Esophagus muscularis mucosa (tissue), 4 donors: ENCODE data around the gene GABRP. TPM values are rescaled to one million over a fixed set of nuclear protein-coding genes. Genes with fewer than 3 reads are reported as not detected.

Experiments
- DNase-seq: peaks from one replicate; pipeline ENCODE4 v3.0.0-alpha.2; 2017; ENCODE audit errors: extremely low spot score
- H3K27ac ChIP-seq, 4 donors: fragments of 200-600 bp; sonication (generic); replicated peaks in 1 of 4; 1 replicate in 3 of 4; 2 replicates in 1 of 4; pipeline ENCODE4 v1.5.1; 2016 to 2019; ENCODE audit warnings: mild to moderate bottlenecking in 1 of 4
- H3K27me3 ChIP-seq, 4 donors: fragments of 200-600 bp; sonication (generic); one replicate each; pipeline versions ENCODE4 v1.5.1 to v1.6.0; 2016 to 2019
- H3K36me3 ChIP-seq, 4 donors: fragments of 200-600 bp; sonication (generic); one replicate each; pipeline ENCODE4 v1.5.1; 2016 to 2019
- H3K4me1 ChIP-seq, 4 donors: fragments of 200-600 bp; sonication (generic); one replicate each; pipeline ENCODE4 v1.5.1; 2016 to 2019
- H3K4me3 ChIP-seq, 4 donors: fragments of 200-600 bp; sonication (generic); 1 replicate in 2 of 4; 2 replicates in 2 of 4; pipeline ENCODE4 v1.5.1; 2016 to 2019; ENCODE audit warnings: mild to moderate bottlenecking in 4 of 4, moderate library complexity in 1 of 4
- H3K9me3 ChIP-seq, 4 donors: fragments of 200-600 bp; sonication (generic); 1 replicate in 3 of 4; 2 replicates in 1 of 4; pipeline ENCODE4 v1.5.1; 2016 to 2019
- EP300 ChIP-seq: sonication (generic); formaldehyde crosslinking; IDR thresholded peaks from one replicate; pipeline ENCODE4 v1.6.1; 2017; ENCODE audit warnings: antibody characterized with exemption
- POLR2A ChIP-seq: fragments of 450-650 bp; IDR thresholded peaks from one replicate; pipeline ENCODE4 v1.6.1; 2017; ENCODE audit warnings: antibody characterized with exemption, moderate library complexity, mild to moderate bottlenecking, low read depth
- POLR2AphosphoS5 ChIP-seq, 2 donors: sonication (generic); formaldehyde crosslinking; IDR thresholded peaks; one replicate each; pipeline ENCODE4 v1.6.1; 2017; ENCODE audit warnings: antibody characterized with exemption in 2 of 2
- WGBS: methylation state at CpG from one replicate; pipeline ENCODE4 v1.1.5; 2018; 5-methylcytosine and 5-hydroxymethylcytosine counted together
- intact Hi-C: fragments of 100-400 bp; cut with DNase I; formaldehyde crosslinking; loops from one replicate; pipeline ENCODE4 v1.15.1; 2023
- total RNA-seq, 4 donors: library from RNA; depleted of rRNA; stranded (reverse); fragments of >200 nt; gene quantifications; one replicate each; pipeline versions ENCODE4 v1.1.0 to v1.2.1, GENCODE V29; 2016
- TF ChIP-seq, protein P1 (sequence below), 3 experiments: fragments of 200-600 bp in 2 of 3; fragments of 450-650 bp in 1 of 3; sonication (generic) in 2 of 3; IDR thresholded peaks; one replicate each; pipeline ENCODE4 v1.5.1; 2017 to 2019; ENCODE audit warnings: antibody characterized with exemption in 3 of 3, mild to moderate bottlenecking in 2 of 3, moderate library complexity in 1 of 3

Gene GABRP
- total RNA-seq, 4 donors from 2014 or later, result 0.42 TPM; not detected in 3

DNA sequence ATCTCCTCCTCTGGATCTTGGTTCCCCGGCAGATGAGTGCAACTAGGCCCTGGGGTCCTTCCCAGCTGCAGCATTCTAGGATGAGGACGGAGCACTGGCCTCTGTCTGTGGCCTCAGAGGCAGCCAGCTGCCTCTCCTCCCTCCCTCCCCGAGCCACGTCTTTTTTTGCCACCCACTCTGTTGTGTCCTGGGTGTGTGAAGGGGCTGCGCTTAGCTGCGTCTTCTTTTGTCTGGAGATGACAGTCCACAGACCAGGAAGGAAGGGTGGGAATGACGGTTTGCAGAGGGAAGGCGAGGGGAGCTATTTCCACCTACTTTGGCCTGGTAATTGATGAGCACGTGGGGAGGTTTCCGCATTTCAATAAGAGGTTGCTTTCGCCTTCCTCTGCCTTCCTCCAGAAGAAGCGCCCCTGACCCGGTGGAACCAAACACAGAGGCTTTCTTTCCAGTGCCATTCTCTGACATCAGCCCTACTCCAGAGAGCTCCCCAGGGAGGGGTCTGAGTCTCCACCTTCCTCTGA, 34.5 kb upstream of the GABRP start:
- TF ChIP-seq EP300 (no peak), POLR2AphosphoS5 (IDR thresholded peaks at IDR 0.05) (no peak)
- TF ChIP-seq, protein P1, sequence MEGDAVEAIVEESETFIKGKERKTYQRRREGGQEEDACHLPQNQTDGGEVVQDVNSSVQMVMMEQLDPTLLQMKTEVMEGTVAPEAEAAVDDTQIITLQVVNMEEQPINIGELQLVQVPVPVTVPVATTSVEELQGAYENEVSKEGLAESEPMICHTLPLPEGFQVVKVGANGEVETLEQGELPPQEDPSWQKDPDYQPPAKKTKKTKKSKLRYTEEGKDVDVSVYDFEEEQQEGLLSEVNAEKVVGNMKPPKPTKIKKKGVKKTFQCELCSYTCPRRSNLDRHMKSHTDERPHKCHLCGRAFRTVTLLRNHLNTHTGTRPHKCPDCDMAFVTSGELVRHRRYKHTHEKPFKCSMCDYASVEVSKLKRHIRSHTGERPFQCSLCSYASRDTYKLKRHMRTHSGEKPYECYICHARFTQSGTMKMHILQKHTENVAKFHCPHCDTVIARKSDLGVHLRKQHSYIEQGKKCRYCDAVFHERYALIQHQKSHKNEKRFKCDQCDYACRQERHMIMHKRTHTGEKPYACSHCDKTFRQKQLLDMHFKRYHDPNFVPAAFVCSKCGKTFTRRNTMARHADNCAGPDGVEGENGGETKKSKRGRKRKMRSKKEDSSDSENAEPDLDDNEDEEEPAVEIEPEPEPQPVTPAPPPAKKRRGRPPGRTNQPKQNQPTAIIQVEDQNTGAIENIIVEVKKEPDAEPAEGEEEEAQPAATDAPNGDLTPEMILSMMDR (IDR thresholded peaks at IDR 0.05), result no peak
- Histone ChIP-seq H3K4me3 (no peak overlapping the region), H3K27ac (no peak overlapping the region), H3K36me3 (no peaks in the 10 kb centered on the region), H3K27me3 (peaks cover 0 to 47% (median 0%) of the 10 kb centered on the region in 4 donors), H3K4me1 (peaks cover 31 to 58% (median 37%) of the 10 kb centered on the region in 4 donors), H3K9me3 (no peaks in the 10 kb centered on the region)
- intact Hi-C loops, result loop anchor here (10.0 kb wide), 1 partner anchor 596 kb away; no protein-coding TSS in a partner anchor
- 65% methylated on average over 12 of the region's 13 CpGs for WGBS
- peak; percentile 70 for DNase-seq

DNA sequence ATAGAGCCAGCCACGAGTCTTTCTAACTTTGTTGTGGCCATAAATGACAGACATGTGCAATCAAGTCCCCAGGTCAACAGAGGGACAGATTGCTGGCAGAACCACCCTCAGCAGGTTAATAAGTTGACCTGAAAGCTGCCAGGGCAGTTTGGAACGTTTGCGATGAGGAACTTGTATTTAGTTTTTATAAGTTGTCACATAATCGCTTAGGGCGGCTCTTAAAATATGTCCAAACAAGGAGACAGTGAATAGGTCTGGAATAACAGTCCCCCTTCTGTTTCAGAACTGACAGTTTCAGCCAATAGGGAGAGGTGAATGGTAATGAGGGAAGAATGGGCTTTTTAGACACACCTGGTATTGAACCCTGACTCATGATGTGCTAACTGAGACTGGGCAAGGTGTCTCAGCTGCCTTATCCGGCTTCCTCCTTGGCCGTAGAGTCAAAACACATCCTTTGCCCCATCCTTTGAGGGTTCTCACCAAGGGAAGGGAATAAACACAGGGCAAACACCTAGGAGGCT, 33.6 kb upstream of the GABRP start:
- intact Hi-C loops, result loop anchor here (10.0 kb wide), 1 partner anchor 595 kb away; no protein-coding TSS in a partner anchor
- WGBS, result 88% methylated on average over 7 of the region's 7 CpGs
- TF ChIP-seq POLR2AphosphoS5 (IDR thresholded peaks at IDR 0.05), result no peak
- no peak for TF ChIP-seq EP300
- no peak for TF ChIP-seq POLR2A
- TF ChIP-seq, protein P1 (IDR thresholded peaks at IDR 0.05), result no peak

DNA sequence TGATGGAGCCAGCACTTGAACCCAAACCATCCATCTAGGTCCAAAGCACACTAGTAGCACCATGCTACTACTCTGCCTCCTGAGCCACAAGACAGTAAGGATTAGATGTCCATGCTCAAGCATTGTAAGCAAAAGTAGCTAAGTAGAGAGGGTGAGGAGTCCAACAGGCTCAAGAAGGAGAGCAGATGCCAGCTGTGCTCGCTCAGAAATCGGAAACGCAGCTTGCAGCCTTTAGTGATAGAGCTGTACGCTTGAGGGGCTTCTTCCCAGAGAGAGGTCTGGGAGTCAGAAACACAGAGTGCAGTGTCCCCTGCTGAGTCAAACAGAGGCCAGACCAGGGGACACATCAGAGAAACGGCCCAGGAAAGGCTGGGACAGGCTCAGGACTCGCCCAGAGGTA, 32.7 kb upstream of the GABRP start:
- TF ChIP-seq POLR2A (no peak), EP300 (no peak), POLR2AphosphoS5 (IDR thresholded peaks at IDR 0.05) (no peak)
- TF ChIP-seq, protein P1 (IDR thresholded peaks at IDR 0.05), result no peak
- no peaks in the 10 kb centered on the region for H3K36me3 ChIP-seq
- 83% methylated on average over 6 of the region's 6 CpGs for WGBS
- H3K9me3 ChIP-seq, result no peaks in the 10 kb centered on the region
- H3K27ac ChIP-seq, result no peak overlapping the region
- intact Hi-C loops, result no loop called here
- peaks cover 16 to 51% (median 21%) of the 10 kb centered on the region in 4 donors for H3K4me1 ChIP-seq
- no peak for DNase-seq
- H3K27me3 ChIP-seq, result peaks cover 0 to 31% (median 0%) of the 10 kb centered on the region in 4 donors
- H3K4me3 ChIP-seq, result no peak overlapping the region

More for the DNA sequence above, 33.6 kb upstream of the GABRP start:
- peak; percentile 50 for DNase-seq
- Histone ChIP-seq H3K4me1 (peaks cover 21 to 54% (median 27%) of the 10 kb centered on the region in 4 donors), H3K27ac (no peak overlapping the region), H3K9me3 (no peaks in the 10 kb centered on the region), H3K4me3 (no peak overlapping the region), H3K36me3 (no peaks in the 10 kb centered on the region), H3K27me3 (peaks cover 0 to 39% (median 0%) of the 10 kb centered on the region in 4 donors)

DNA sequence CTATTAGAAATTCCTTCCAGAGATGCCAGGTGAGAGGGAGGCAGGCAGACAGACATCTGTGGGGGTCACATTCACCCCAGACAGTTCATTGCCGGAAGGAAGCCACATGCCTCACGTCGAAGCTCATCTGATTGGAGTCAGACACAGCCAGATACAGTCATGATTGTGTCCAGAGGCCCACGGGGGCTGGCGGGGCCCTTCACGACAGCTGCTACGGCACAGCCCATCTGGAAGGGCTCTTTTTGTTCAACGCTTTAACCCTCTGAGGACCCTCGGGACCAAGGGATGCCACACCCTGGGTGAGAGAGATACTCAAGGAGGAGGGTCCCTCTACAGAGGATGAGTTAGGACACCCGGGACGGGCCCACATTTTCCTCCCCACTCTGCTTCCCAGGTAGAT, 31.9 kb upstream of the GABRP start:
- no peak for TF ChIP-seq POLR2A
- TF ChIP-seq POLR2AphosphoS5 (IDR thresholded peaks at IDR 0.05), result no peak
- TF ChIP-seq, protein P1 (IDR thresholded peaks at IDR 0.05), result no peak
- no peak for TF ChIP-seq EP300
- no peak overlapping the region for H3K4me3 ChIP-seq
- H3K27ac ChIP-seq, result no peak overlapping the region
- H3K36me3 ChIP-seq, result no peaks in the 10 kb centered on the region
- peaks cover 16 to 50% (median 22%) of the 10 kb centered on the region in 4 donors for H3K4me1 ChIP-seq
- no peak for DNase-seq
- peaks cover 0 to 26% (median 0%) of the 10 kb centered on the region in 4 donors for H3K27me3 ChIP-seq
- WGBS, result 60% methylated on average over 6 of the region's 11 CpGs
- H3K9me3 ChIP-seq, result no peaks in the 10 kb centered on the region
- intact Hi-C loops, result no loop called here
